Prostate gland (tissue), 2 donors: ENCODE data around the gene DYSF. TPM values are rescaled to one million over a fixed set of nuclear protein-coding genes. Genes with fewer than 3 reads are reported as not detected.

Source experiments
- DNase-seq: peaks from one replicate; pipeline ENCODE4 v3.0.0-alpha.2; 2019; ENCODE audit warnings: low spot score
- H3K27ac ChIP-seq, 2 donors: fragments of 200-600 bp; sonication (generic); 2 replicates each; pipeline ENCODE4 v1.5.1; 2017 to 2019
- H3K27me3 ChIP-seq: fragments of 200-600 bp; sonication (generic); replicated peaks from 2 replicates; pipeline ENCODE4 v1.5.1; 2019; ENCODE audit not compliant: insufficient read depth
- H3K36me3 ChIP-seq, 2 donors: fragments of 200-600 bp; sonication (generic); 1 replicate in 1 of 2; 2 replicates in 1 of 2; pipeline versions ENCODE4 v1.5.1 to v1.8.1; 2017 to 2019
- H3K4me1 ChIP-seq: fragments of 200-600 bp; sonication (generic); replicated peaks from 2 replicates; pipeline ENCODE4 v1.5.1; 2019
- H3K4me3 ChIP-seq, 2 donors: fragments of 200-600 bp; sonication (generic); 2 replicates each; pipeline ENCODE4 v1.5.1; 2017 to 2019
- H3K9me3 ChIP-seq: fragments of 200-600 bp; sonication (generic); 2 replicates; pipeline ENCODE4 v1.5.1; 2017
- POLR2A ChIP-seq: fragments of 450-650 bp; IDR thresholded peaks from one replicate; pipeline ENCODE4 v1.6.1; 2016; ENCODE audit warnings: antibody characterized with exemption, mild to moderate bottlenecking
- POLR2AphosphoS5 ChIP-seq: sonication (generic); formaldehyde crosslinking; IDR thresholded peaks from one replicate; pipeline ENCODE4 v1.6.1; 2017; ENCODE audit warnings: antibody characterized with exemption
- WGBS: methylation state at CpG from one replicate; pipeline ENCODE4 v1.1.5; 2018; 5-methylcytosine and 5-hydroxymethylcytosine counted together
- intact Hi-C: fragments of 100-400 bp; cut with DNase I; formaldehyde crosslinking; loops from one replicate; pipeline ENCODE4 v1.14.2; 2022
- total RNA-seq, 2 donors: library from RNA; depleted of rRNA; stranded (reverse); fragments of >200 nt; gene quantifications; one replicate each; pipeline ENCODE4 v1.1.0, GENCODE V29; 2016
- TF ChIP-seq, protein P1 (sequence below), 4 experiments: fragments of 200-600 bp in 2 of 4; fragments of 450-650 bp in 2 of 4; sonication (generic) in 2 of 4; IDR thresholded peaks; 1 replicate in 3 of 4; 2 replicates in 1 of 4; pipeline ENCODE4 v1.5.1; 2016 to 2019; ENCODE audit warnings: antibody characterized with exemption in 4 of 4, mild to moderate bottlenecking in 2 of 4, moderate library complexity in 2 of 4

The DYSF gene
- total RNA-seq, 2 donors from 2014 or later = 5.9 to 9.4 TPM

DNA sequence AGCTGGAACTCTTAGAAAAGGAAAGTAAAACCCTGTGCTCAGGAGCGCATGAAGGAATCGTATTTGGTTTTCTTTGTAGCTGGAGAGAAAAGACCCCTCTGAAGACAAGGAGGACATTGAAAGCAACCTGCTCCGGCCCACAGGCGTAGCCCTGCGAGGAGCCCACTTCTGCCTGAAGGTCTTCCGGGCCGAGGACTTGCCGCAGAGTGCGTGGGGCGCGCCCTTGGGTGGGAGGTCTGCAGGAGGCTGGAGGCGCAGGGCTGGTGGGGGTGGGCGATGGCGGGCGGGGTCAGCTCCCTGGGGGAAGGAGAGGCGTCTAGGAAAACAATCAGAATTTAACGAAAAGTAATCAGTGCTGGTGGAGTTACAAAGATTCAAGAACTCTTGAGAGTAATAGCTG lies 72.8 kb downstream of the DYSF start:
- Histone ChIP-seq H3K4me3 (no peak overlapping the region), H3K27me3 (peaks cover 2% of the 10 kb centered on the region), H3K9me3 (no peaks in the 10 kb centered on the region), H3K27ac (no peak overlapping the region), H3K4me1 (no peaks in the 10 kb centered on the region), H3K36me3 (no peaks in the 10 kb centered on the region)
- no peak for DNase-seq
- WGBS = 89% methylated on average over 17 of the region's 17 CpGs
- intact Hi-C loops = no loop called here
- TF ChIP-seq POLR2A (no peak), POLR2AphosphoS5 (no peak)
- TF ChIP-seq, protein P1, sequence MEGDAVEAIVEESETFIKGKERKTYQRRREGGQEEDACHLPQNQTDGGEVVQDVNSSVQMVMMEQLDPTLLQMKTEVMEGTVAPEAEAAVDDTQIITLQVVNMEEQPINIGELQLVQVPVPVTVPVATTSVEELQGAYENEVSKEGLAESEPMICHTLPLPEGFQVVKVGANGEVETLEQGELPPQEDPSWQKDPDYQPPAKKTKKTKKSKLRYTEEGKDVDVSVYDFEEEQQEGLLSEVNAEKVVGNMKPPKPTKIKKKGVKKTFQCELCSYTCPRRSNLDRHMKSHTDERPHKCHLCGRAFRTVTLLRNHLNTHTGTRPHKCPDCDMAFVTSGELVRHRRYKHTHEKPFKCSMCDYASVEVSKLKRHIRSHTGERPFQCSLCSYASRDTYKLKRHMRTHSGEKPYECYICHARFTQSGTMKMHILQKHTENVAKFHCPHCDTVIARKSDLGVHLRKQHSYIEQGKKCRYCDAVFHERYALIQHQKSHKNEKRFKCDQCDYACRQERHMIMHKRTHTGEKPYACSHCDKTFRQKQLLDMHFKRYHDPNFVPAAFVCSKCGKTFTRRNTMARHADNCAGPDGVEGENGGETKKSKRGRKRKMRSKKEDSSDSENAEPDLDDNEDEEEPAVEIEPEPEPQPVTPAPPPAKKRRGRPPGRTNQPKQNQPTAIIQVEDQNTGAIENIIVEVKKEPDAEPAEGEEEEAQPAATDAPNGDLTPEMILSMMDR (IDR thresholded peaks at IDR 0.05) = no peak

DNA sequence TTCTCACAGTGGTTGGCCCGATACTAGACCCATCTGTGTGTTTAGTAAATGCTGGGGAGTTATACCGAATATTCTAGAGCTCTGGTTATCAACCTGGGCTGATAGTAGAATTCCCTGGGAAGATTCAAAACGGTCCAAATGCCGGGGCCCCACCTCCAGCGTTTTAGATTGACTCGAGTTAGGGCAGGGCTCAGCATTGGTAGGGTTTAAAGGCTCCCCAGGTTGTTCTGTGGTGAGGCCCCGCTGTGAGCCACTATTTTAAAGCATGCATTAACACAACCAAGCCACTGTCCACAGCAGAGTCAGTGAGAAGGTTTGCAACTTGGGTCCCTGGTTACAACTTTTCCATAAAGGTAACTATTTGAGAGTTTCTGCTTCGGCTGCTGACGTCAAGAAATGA lies 73.6 kb downstream of the DYSF start:
- H3K27me3 ChIP-seq = peaks cover 2% of the 10 kb centered on the region
- WGBS = 76% methylated on average over 9 of the region's 9 CpGs
- H3K9me3 ChIP-seq = no peaks in the 10 kb centered on the region
- TF ChIP-seq POLR2AphosphoS5 = no peak
- TF ChIP-seq POLR2A = no peak
- TF ChIP-seq, protein P1 (IDR thresholded peaks at IDR 0.05) = no peak
- H3K36me3 ChIP-seq = no peaks in the 10 kb centered on the region
- no peak overlapping the region for H3K4me3 ChIP-seq
- intact Hi-C loops = no loop called here
- H3K4me1 ChIP-seq = no peaks in the 10 kb centered on the region
- no peak for DNase-seq
- no peak overlapping the region for H3K27ac ChIP-seq

GRCh38 chr2:71528131-71528591 lies 74.8 kb downstream of the DYSF start:
- intact Hi-C loops = no loop called here
- Histone ChIP-seq H3K27ac (no peak overlapping the region), H3K36me3 (no peaks in the 10 kb centered on the region), H3K4me1 (no peaks in the 10 kb centered on the region), H3K9me3 (no peaks in the 10 kb centered on the region), H3K4me3 (no peak overlapping the region), H3K27me3 (peaks cover 2% of the 10 kb centered on the region)
- WGBS = 85% methylated on average over 10 of the region's 10 CpGs
- DNase-seq = no peak
- TF ChIP-seq, protein P1 (IDR thresholded peaks at IDR 0.05) = no peak
- TF ChIP-seq POLR2AphosphoS5 (no peak), POLR2A (no peak)

DNA sequence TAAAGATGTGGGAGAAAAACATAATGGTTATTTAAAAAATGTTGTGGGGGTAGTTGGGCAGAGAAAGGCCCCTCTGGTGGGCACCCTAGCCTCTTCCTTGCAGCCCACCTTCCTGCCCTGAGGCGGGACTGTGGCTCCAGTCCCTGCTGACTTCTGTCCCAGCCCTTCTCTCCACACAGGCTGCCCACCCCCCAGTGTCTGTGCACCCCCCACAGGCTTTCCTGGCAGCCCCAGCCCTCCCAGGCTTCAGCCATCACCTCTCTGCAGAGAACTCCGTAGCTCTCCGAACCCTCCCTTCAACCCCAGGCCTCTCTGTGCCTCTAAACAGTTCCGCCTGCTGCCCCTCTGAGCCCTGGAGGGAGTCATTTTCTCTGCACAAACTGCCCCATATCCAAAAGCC lies 75.4 kb downstream of the DYSF start:
- H3K9me3 ChIP-seq = no peaks in the 10 kb centered on the region
- no peak for DNase-seq
- no peak overlapping the region for H3K27ac ChIP-seq
- H3K4me1 ChIP-seq = no peaks in the 10 kb centered on the region
- no peak for TF ChIP-seq POLR2AphosphoS5
- no peak for TF ChIP-seq POLR2A
- TF ChIP-seq, protein P1 (IDR thresholded peaks at IDR 0.05) = no peak
- 94% methylated on average over 4 of the region's 4 CpGs for WGBS
- H3K36me3 ChIP-seq = no peaks in the 10 kb centered on the region
- no peak overlapping the region for H3K4me3 ChIP-seq
- intact Hi-C loops = no loop called here
- H3K27me3 ChIP-seq = peaks cover 2% of the 10 kb centered on the region

- no peaks in the 10 kb centered on the region for H3K36me3 ChIP-seq
- H3K4me1 ChIP-seq = no peaks in the 10 kb centered on the region
- no peak for DNase-seq
- H3K27me3 ChIP-seq = peaks cover 2% of the 10 kb centered on the region
- intact Hi-C loops = no loop called here
- TF ChIP-seq POLR2AphosphoS5 (no peak), POLR2A (no peak)
- TF ChIP-seq, protein P1 (IDR thresholded peaks at IDR 0.05) = no peak
- no peak overlapping the region for H3K27ac ChIP-seq
- no peak overlapping the region for H3K4me3 ChIP-seq
- WGBS = 72% methylated on average over 8 of the region's 8 CpGs
- no peaks in the 10 kb centered on the region for H3K9me3 ChIP-seq
Observed at GRCh38 chr2:71530211-71530610, 76.8 kb downstream of the DYSF start.
